A204.1 (cell line): ENCODE results near the gene MSANTD1.

Experiments used
- FAIRE-seq: peaks from 2 replicates; lab custom pipeline; 2012; peaks lifted over from hg19 to GRCh38; lab: Jason Lieb, UNC

MSANTD1 gene

DNA sequence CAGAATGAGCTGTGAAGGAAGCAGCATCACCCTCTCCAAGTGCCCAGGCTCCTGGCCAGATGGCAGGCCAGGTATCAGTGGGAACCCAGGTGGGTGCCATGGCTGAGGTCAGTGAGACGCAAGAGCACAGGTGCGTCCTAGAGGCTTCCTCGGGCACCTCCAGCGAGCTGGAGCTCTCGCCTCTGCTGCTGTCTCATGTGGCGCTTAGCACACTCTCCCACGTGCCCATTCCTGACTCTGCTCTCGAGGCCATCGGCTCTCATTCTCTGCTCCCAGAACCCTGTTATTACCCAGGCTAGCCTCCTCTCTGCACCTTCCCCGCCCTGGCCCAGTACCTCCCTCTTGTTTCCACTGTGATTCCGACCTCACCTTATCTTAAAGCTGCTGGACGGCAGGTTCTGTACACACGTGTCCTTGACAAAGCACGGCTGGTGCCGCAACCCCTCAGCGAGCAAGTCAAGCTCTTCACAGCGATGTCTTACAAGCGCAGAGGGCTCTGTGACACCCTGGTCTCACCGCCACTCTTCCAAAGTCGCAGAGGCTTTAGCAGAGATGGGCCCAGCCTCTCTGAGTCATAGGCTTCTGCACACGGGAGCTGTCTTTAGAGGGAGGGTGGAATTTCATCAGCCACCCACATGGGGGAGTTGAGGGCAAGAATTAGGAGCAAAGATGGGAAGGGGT lies 15.4 kb upstream of the MSANTD1 start:
- no peak for FAIRE-seq

DNA sequence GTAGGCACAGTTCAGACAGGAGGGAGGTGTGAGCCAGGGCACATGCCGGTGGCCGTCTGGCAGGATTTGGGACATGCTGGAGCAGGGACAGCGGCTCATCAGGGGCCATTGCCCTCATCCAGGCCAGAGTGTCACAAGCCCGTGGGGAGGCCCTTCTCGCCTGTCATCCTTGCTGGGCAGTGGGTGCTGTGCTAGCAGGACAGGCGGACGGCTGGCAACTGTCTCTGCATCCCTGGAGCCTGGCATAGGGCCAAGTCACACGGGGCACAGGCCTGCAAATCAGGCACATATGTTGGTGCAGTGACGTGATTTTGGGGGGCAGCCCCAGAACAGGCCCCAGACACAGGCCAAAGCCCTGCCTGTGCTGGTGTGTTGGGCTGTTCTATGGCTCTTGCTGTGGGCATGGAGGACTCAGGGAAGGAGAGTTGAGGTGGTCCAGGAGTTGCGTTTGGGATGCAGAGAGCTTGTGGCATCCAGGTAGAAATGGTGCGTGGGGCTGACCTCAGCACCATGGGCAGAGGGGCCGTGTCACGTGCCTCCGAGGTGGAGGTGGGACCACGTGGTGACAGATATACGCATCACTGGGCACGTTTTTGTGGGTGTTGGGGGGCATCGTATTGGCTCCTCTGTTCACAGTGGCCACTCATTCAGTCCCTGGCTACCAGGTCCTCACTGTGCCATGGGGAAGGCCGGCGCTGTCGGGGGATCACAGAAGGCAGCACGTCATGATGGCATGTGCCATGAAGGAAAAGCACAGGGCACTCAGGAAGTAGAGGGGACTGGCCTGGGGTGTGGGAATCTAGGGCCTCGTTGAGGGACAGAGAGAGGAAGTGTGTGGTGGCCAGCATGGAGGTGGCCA lies 14.6 kb upstream of the MSANTD1 start:
- no peak for FAIRE-seq

DNA sequence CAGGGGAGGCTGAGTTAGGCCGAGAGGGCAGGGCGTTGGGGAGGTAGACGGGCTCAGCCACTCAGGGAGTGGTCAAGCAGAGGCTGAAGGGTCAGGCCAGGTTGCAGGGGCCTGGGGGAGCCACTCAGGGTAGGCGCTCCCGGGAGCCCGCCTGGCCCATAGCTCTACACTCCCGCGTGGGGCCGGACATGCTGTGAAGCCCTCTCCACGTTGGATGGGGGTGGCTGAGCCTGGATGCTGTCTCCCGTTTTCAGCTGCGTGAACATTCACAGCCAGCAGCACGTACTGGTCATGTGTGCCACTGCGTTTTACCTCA lies 14.0 kb upstream of the MSANTD1 start:
- no peak for FAIRE-seq

DNA sequence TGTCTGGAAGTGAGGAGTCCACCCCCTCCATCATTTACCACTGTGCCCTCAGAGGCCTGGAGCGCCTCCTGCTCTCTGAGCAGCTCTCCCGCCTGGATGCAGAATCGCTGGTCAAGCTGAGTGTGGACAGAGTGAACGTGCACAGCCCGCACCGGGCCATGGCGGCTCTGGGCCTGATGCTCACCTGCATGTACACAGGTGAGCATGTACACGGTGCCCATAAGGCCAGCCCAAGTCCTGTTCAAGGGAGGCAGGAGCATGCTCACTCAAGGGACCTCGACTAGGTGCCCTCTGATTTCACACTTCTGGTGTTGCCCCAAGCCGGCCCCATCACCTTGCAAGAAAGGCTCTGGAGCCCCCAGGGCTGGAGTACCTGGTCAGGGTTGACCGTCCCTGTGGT lies 13.4 kb upstream of the MSANTD1 start:
- FAIRE-seq, result no peak

DNA sequence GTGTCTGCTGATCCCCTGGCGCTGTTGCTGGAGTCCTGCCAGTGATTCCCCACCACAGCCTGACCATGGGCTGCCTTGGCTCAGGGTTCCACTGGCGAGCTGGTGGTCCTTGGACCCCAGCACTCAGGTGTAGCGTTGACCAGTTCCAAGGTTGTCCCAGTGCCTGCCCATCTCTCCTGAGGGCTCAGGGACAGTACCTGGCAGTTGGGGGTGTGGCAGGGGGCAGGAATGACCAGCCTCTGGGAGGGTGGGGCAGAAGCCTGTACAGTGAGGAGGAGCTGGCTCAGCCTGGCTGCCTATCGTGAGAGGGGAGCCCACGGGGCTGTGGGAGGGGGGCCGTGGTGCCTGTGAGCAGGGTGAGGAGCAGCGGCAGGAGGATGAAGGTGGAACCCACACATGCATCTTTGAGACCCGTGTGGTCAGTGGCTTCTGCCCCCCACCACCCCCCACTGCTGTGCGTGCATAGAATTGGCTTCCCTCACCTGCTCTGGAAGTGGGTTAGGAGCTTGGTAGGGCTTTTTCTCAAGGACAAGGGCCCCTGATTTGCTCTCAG lies 12.6 kb upstream of the MSANTD1 start:
- no peak for FAIRE-seq

DNA sequence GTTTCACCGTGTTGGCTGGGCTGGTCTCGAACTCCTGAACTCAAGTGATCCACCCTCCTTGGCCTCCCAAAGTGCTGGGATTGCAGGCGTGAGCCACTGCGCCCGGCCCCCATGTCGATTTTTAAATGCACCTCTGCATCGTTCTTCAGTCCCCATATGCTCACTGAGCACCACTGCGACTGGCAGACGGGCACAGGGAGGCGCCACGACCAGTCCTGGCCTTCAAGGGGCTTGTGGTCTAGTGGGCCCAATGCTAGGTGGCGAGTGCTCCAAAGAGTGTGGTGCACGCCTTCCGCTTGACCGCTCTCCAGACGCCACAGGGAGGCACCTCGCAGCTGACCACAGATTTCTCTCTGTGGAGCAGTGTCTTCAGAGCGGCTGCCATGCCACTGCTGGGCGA lies 11.7 kb upstream of the MSANTD1 start:
- FAIRE-seq, result no peak

DNA sequence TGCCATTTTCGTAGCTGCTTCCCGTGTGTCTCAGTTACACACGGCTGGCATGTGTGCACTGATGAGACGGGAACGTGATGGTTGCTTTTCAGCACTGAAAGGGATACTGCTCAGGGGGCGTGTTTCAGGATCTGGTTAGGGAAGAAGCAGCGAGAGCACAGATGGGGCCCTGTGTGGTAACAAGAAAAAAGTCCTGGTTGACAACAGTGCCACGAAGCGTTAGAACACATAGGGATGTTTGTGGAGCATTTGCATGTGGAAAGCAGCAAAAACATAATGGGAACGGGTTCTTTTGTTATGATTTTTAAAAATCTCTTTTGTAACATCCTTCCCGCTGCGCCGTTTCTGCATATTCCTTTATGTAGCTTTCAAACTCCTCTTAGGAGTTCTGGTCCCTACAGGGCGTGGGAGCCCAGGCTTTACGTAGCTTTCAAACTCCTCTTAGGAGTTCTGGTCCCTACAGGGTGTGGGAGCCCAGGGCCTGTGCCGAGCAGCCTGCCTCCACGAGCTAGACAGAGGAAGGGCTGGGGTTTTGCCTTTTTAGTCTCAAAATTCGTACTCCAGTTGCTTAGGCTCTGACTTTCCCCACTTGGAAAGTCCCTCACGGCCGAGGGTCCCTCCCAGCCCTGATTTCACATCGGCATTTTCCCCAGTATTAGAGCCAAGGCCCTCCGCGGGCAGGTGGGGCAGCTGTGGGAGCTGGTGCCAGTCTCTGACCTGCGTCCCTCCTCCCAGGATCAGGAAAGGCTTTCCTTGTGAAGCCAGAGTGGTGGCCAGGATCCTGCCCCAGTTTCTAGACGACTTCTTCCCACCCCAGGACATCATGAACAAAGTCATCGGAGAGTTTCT lies 11.0 kb upstream of the MSANTD1 start:
- no peak for FAIRE-seq

DNA sequence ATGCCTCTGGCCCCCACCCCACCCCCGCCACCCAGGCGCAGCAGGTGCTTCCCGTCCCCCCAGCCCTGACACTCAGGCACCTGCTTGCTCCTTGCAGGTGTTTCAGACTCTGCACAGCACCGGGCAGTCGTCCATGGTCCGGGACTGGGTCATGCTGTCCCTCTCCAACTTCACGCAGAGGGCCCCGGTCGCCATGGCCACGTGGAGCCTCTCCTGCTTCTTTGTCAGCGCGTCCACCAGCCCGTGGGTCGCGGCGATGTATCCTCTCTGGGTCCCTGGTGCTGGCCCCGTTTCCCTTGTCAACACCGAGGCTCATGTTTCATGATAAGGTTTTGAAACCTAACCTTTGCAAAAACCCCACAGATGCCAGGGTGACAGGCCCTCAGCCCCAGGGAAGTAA lies 10.2 kb upstream of the MSANTD1 start:
- FAIRE-seq, result no peak

DNA sequence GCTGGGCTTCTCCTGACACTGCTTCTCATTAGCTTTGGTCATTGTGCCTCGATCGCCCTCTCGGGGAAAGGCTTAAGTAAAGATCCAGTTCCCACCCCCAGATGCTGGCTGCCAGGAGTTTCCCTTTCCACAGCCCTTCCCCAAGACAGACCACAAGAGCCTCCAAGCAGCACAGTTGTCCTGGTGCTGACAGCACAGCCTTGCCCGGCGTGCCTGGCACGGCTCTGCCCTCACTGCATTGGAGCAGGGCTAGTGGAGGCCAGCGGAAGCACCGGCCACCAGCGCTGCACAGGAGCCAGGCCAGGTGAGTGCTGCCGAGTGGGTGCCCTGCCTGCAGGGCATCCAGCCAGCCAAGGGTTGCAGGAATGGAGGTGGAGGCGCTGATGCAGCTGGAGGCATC lies 9.7 kb upstream of the MSANTD1 start:
- no peak for FAIRE-seq

DNA sequence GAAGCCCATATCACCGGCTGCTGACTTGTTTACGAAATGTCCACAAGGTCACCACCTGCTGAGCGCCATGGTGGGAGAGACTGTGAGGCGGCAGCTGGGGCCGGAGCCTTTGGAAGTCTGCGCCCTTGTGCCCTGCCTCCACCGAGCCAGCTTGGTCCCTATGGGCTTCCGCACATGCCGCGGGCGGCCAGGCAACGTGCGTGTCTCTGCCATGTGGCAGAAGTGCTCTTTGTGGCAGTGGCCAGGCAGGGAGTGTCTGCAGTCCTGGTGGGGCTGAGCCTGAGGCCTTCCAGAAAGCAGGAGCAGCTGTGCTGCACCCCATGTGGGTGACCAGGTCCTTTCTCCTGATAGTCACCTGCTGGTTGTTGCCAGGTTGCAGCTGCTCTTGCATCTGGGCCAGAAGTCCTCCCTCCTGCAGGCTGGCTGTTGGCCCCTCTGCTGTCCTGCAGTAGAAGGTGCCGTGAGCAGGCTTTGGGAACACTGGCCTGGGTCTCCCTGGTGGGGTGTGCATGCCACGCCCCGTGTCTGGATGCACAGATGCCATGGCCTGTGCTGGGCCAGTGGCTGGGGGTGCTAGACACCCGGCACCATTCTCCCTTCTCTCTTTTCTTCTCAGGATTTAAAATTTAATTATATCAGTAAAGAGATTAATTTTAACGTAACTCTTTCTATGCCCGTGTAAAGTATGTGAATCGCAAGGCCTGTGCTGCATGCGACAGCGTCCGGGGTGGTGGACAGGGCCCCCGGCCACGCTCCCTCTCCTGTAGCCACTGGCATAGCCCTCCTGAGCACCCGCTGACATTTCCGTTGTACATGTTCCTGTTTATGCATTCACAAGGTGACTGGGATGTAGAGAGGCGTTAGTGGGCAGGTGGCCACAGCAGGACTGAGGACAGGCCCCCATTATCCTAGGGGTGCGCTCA lies 8.7 kb upstream of the MSANTD1 start:
- no peak for FAIRE-seq

DNA sequence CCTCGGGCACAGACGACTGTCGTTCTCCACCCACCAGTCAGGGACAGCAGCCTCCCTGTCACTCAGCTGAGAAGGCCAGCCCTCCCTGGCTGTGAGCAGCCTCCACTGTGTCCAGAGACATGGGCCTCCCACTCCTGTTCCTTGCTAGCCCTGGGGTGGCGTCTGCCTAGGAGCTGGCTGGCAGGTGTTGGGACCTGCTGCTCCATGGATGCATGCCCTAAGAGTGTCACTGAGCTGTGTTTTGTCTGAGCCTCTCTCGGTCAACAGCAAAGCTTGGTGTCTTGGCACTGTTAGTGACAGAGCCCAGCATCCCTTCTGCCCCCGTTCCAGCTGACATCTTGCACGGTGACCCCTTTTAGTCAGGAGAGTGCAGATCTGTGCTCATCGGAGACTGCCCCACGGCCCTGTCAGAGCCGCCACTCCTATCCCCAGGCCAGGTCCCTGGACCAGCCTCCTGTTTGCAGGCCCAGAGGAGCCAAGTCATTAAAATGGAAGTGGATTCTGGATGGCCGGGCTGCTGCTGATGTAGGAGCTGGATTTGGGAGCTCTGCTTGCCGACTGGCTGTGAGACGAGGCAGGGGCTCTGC lies 7.9 kb upstream of the MSANTD1 start:
- no peak for FAIRE-seq

DNA sequence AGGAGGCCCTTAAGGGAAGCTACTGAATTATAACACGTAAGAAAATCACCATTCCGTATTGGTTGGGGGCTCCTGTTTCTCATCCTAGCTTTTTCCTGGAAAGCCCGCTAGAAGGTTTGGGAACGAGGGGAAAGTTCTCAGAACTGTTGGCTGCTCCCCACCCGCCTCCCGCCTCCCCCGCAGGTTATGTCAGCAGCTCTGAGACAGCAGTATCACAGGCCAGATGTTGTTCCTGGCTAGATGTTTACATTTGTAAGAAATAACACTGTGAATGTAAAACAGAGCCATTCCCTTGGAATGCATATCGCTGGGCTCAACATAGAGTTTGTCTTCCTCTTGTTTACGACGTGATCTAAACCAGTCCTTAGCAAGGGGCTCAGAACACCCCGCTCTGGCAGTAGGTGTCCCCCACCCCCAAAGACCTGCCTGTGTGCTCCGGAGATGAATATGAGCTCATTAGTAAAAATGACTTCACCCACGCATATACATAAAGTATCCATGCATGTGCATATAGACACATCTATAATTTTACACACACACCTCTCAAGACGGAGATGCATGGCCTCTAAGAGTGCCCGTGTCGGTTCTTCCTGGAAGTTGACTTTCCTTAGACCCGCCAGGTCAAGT lies 6.9 kb upstream of the MSANTD1 start:
- FAIRE-seq, result no peak

DNA sequence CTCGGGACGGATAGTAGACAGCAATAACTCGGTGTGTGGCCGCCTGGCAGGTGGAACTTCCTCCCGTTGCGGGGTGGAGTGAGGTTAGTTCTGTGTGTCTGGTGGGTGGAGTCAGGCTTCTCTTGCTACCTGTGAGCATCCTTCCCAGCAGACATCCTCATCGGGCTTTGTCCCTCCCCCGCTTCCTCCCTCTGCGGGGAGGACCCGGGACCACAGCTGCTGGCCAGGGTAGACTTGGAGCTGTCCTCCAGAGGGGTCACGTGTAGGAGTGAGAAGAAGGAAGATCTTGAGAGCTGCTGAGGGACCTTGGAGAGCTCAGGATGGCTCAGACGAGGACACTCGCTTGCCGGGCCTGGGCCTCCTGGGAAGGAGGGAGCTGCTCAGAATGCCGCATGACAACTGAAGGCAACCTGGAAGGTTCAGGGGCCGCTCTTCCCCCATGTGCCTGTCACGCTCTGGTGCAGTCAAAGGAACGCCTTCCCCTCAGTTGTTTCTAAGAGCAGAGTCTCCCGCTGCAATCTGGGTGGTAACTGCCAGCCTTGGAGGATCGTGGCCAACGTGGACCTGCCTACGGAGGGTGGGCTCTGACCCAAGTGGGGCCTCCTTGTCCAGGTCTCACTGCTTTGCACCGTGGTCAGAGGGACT lies 5.7 kb upstream of the MSANTD1 start:
- no peak for FAIRE-seq

DNA sequence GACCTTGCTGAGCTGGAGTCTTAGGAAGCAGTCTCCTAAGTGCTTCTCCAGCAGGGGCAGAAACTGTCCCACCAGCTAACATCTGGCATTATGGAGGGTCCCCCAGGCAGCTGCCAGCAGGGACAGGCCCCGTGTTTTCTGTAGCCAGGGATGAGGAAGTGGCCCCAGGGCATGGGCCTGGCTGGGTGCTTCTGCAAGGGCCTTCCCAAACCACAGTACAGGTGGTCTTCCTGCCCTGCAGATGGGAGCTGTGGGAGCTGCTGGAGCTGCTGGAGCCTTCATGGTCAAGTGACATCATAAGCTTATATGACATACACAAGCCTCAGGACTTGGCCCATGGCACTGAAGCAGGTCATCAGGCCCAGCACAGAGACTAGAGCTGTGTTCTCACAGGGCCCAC lies 5.0 kb upstream of the MSANTD1 start:
- no peak for FAIRE-seq

DNA sequence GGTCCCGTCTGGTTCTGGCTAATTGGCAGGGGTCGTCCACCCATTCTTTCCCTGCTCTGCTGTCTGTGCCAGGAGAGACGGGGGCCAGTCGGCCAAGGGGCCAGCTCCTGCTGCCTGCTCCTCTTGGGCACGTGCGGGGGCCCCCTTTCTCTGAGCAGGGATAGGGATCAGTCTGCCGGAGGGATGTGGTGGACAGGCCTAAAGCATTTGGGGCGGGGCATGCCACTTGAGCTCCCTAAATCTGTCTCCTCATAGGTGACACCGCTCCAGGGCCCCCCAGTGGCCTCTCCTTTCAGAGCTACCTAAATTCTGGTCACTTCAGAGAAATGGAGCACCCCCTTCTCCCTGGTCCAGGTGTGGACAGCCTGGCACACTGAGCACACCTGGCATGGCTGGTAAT lies 4.2 kb upstream of the MSANTD1 start:
- no peak for FAIRE-seq

DNA sequence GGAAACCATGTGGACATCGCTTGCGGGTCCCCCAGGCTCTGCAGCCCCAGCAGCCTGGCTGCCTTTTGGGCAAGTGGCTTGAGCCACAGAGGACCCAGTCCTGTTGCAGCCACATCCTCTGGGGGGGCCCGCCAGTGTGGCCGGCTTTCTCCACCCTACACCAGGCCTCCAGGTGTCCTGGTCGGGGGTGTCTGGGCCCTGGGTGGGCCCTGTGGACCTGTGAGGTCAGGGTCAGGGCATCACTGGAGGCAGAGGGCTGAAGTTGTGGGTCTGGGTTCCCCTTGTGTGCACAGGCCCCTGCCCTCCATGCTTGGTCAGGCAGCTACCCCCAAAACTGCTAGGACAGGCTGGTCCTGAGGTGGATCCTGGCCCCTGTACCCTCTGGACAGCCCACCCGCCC lies 3.3 kb upstream of the MSANTD1 start:
- FAIRE-seq, result no peak

DNA sequence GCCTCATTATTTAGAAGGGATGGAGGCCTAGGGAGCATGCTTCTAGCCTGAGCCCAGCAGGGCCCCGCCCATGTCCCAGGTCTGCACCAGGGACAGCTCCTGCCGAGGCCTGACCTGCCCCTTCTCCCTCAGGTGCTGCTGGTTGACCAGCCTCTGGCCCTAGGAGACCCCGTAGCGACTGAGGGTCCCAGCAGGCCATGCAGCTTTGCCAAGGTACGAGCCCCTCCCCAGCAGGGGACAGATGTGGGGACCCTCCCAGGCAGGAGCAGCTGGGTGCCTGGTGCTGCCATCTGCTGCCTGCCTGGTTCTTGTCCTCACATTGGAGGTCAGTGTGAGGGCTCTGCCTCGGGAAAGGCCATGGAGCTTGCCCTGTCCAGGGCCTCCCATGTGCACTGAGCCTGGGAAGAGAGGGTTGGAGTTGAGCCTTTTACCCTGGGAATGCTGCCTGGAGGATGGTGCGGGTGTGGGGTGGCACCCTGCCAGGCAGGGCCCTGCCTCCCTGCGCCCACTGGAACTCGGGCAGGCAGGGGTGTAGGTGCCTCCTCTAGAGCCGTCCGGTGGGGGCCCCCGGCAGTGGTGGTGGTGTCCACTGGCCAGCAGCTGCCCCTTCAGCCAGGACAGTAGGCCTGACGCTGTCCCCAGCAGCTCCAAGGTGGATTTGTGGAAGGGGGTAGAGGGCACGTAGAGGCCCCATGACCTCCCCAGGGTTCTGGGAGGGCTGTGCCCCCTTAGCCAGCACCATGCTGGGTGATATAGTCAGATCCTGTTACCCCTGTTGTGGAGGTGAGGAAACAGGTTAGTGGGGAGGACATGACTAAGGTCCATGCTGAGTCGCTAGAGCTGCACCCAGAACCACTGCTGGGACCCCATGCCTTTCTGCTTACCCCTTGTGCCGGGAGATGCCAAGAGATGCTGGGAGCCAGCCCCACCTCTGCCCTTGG lies 2.2 kb upstream of the MSANTD1 start:
- FAIRE-seq, result no peak

DNA sequence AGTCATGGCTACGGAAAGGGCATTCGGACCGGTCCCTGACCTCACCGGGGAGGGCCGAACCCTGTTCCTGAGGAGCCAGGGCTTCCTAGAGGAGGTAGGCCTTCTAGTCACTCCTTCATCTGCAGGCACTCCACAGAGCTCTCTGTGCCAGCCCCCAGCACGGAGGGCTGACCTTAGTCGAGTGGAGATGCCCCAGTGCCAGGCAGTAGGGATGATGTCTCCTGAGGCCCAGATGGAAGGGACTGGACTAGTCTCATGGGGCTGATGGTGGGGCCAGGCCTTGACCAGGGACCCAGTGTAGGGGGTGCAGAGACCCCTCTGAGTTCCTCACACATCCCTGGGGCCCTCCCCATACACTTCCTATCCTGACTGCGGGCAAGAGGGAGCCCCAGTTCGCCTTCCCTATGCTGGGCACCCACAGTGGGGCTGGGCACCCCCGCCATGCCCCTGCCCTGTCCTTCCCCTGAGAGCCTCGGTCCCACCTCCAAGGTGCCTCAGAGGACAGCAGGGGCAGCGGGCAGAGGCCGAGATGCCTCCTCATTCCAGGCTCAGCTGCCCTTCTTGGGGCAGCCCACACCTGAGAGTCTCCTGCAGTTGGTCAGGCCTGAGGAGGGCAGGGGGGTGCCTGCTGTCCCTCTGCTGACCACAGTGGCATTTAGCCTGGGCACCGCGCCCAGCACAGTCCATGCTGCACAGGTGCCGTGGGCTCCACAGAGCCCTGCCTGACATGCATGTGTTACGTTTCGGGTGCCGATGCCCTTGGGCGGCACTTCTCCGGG lies 1.4 kb upstream of the MSANTD1 start:
- no peak for FAIRE-seq

DNA sequence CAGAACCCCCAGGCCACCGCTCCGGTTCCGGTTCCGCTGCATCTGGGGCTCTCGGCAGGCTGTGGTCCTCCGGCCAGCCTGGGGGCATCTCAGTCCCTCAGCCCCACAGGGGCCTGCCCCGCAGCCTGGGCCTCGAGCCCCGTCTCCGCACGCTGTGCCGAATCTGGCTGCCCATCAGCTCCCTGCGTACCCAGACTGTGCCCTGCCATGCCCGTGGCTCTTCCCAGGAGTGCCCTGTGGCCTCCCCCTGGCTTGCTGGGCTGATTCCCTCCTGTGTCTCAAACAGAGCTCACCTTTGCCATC lies 830 bp upstream of the MSANTD1 start:
- no peak for FAIRE-seq
